Liver (tissue), 9 donors: ENCODE results near the gene HPS1. TPM values are rescaled to one million over a fixed set of nuclear protein-coding genes. Genes with fewer than 3 reads are reported as not detected.

Experiments
- DNase-seq: peaks from one replicate; pipeline ENCODE4 v3.0.0-alpha.2; 2017; ENCODE audit warnings: low spot score
- H3K27ac ChIP-seq, 2 donors: one replicate each; pipeline ENCODE4 v1.7.0; 2013; ENCODE audit warnings: inconsistent platforms in 2 of 2, low read length in 2 of 2, control low read depth in 1 of 2, low read depth in 1 of 2, mild to moderate bottlenecking in 1 of 2
- H3K27me3 ChIP-seq, 4 donors: one replicate each; pipeline versions ENCODE4 v1.6.1 to v1.7.0; 2013; ENCODE audit warnings: low read length in 3 of 4, inconsistent platforms in 1 of 4, mild to moderate bottlenecking in 1 of 4, moderate library complexity in 1 of 4; ENCODE audit not compliant: control insufficient read depth in 4 of 4, insufficient read depth in 4 of 4
- H3K36me3 ChIP-seq, 4 donors: one replicate each; pipeline versions ENCODE4 v1.6.1 to v1.7.0; 2013; ENCODE audit warnings: low read length in 3 of 4, mild to moderate bottlenecking in 3 of 4, low read depth in 1 of 4, moderate library complexity in 1 of 4; ENCODE audit not compliant: control insufficient read depth in 4 of 4, insufficient read depth in 3 of 4
- H3K4me1 ChIP-seq, 4 donors: one replicate each; pipeline versions ENCODE4 v1.6.1 to v1.7.0; 2013; ENCODE audit warnings: low read length in 3 of 4, mild to moderate bottlenecking in 3 of 4, moderate library complexity in 1 of 4; ENCODE audit not compliant: control insufficient read depth in 4 of 4, insufficient read depth in 4 of 4
- H3K4me3 ChIP-seq, 3 donors: one replicate each; pipeline versions ENCODE4 v1.6.1 to v1.7.0; 2013; ENCODE audit warnings: low read length in 3 of 3, control low read depth in 1 of 3, low read depth in 1 of 3, mild to moderate bottlenecking in 1 of 3
- H3K9ac ChIP-seq, 2 donors: one replicate each; pipeline ENCODE4 v1.7.0; 2013; ENCODE audit warnings: low read length in 2 of 2, mild to moderate bottlenecking in 2 of 2, moderate library complexity in 2 of 2, control low read depth in 1 of 2, low read depth in 1 of 2
- H3K9me3 ChIP-seq, 4 donors: one replicate each; pipeline versions ENCODE4 v1.6.1 to v1.7.0; 2013; ENCODE audit warnings: low read length in 3 of 4; ENCODE audit not compliant: control insufficient read depth in 4 of 4
- ATF3 ChIP-seq: IDR thresholded peaks from 2 replicates; pipeline ENCODE4 v1.6.1; 2016; ENCODE audit warnings: antibody characterized with exemption
- EGR1 ChIP-seq, 2 donors: IDR thresholded peaks; 2 replicates each; pipeline ENCODE4 v1.6.1; 2016 to 2018; ENCODE audit warnings: antibody characterized with exemption in 2 of 2, low read depth in 2 of 2
- FOXA1 ChIP-seq: IDR thresholded peaks from 2 replicates; pipeline ENCODE4 v1.6.1; 2016; ENCODE audit warnings: antibody characterized with exemption
- FOXA2 ChIP-seq: IDR thresholded peaks from 2 replicates; pipeline ENCODE4 v1.6.1; 2016; ENCODE audit warnings: antibody characterized with exemption
- GABPA ChIP-seq, 2 donors: IDR thresholded peaks in 1 of 2; conservative IDR thresholded peaks in 1 of 2; 2 replicates each; pipeline ENCODE4 v1.6.1; 2016; ENCODE audit warnings: antibody characterized with exemption in 2 of 2, mild to moderate bottlenecking in 1 of 2, moderate library complexity in 1 of 2
- HNF4G ChIP-seq: IDR thresholded peaks from 2 replicates; pipeline ENCODE4 v1.6.1; 2016; ENCODE audit warnings: antibody characterized with exemption
- JUND ChIP-seq, 2 donors: IDR thresholded peaks; 2 replicates each; pipeline ENCODE4 v1.6.1; 2016; ENCODE audit warnings: antibody characterized with exemption in 2 of 2
- MAX ChIP-seq: IDR thresholded peaks from 2 replicates; pipeline ENCODE4 v1.6.1; 2016; ENCODE audit warnings: antibody characterized with exemption
- RAD21 ChIP-seq, 2 donors: IDR thresholded peaks; 2 replicates each; pipeline ENCODE4 v1.6.1; 2016; ENCODE audit warnings: antibody characterized with exemption in 2 of 2, mild to moderate bottlenecking in 2 of 2
- REST ChIP-seq: IDR thresholded peaks from 2 replicates; pipeline ENCODE4 v1.6.1; 2016; ENCODE audit warnings: antibody characterized with exemption, mild to moderate bottlenecking
- RXRA ChIP-seq, 2 donors: IDR thresholded peaks; 2 replicates each; pipeline ENCODE4 v1.6.1; 2017 to 2018; ENCODE audit warnings: antibody characterized with exemption in 2 of 2, mild to moderate bottlenecking in 1 of 2
- ZBTB33 ChIP-seq: IDR thresholded peaks from 2 replicates; pipeline ENCODE4 v1.6.1; 2016; ENCODE audit warnings: antibody characterized with exemption
- WGBS: extraction: QIAGEN DNeasy Blood & Tissue Kit; methylation state at CpG from one replicate; pipeline ENCODE4 v1.1.7; 2013; 5-methylcytosine and 5-hydroxymethylcytosine counted together
- polyA plus RNA-seq, 2 donors: library from polyadenylated mRNA; stranded (reverse) in 1 of 2; unstranded in 1 of 2; fragments of 200-250 nt in 1 of 2; fragments of >200 nt in 1 of 2; fragmentation: Nextera tagmentation in 1 of 2; extraction: Ambion mirVana in 1 of 2; gene quantifications; one replicate each; pipeline versions ENCODE4 v1.2.1 to v1.2.3, GENCODE V29; 2013 to 2015
- total RNA-seq, 2 donors: library from RNA; depleted of rRNA; stranded (reverse); fragments of >200 nt; gene quantifications; one replicate each; pipeline ENCODE4 v1.2.3, GENCODE V29; 2014
- donor health status: healthy.
- donor health status: healthy.
- donor health status: healthy.
- donor health status: healthy.
- donor health status: healthy.

HPS1 gene
- total and polyA plus RNA-seq, 4 donors, result 19.9 to 56.7 (median 29.8) TPM

GRCh38 chr10:98397089-98397600 lies 49.6 kb downstream of the HPS1 start:
- TF ChIP-seq JUND (IDR thresholded peaks at IDR 0.05), result no peak
- TF ChIP-seq REST, result no peak
- no peak for TF ChIP-seq MAX
- TF ChIP-seq ATF3, result no peak
- TF ChIP-seq ZBTB33, result no peak
- TF ChIP-seq EGR1 (IDR thresholded peaks at IDR 0.05; ENCODE audit: low read depth in 2 of 2), result no peak
- TF ChIP-seq FOXA1, result no peak
- no peak for TF ChIP-seq RAD21 (IDR thresholded peaks at IDR 0.05)
- no peak for TF ChIP-seq HNF4G
- TF ChIP-seq RXRA (IDR thresholded peaks at IDR 0.05), result no peak
- no peaks in the 10 kb centered on the region for H3K4me1 ChIP-seq
- no peak overlapping the region for H3K4me3 ChIP-seq
- no peak overlapping the region for H3K9ac ChIP-seq
- H3K27ac ChIP-seq, result no peak overlapping the region
- H3K9me3 ChIP-seq, result no peaks in the 10 kb centered on the region
- DNase-seq, result no peak
- H3K36me3 ChIP-seq, result peaks cover 0 to 18% (median 0%) of the 10 kb centered on the region in 4 donors
- H3K27me3 ChIP-seq, result no peaks in the 10 kb centered on the region
- 99% methylated on average over 9 of the region's 9 CpGs for WGBS

GRCh38 chr10:98396096-98397063 lies 50.4 kb downstream of the HPS1 start:
- H3K9me3 ChIP-seq, result no peaks in the 10 kb centered on the region
- H3K4me3 ChIP-seq, result no peak overlapping the region
- H3K4me1 ChIP-seq, result no peaks in the 10 kb centered on the region
- H3K9ac ChIP-seq, result no peak overlapping the region
- H3K36me3 ChIP-seq, result peaks cover 0 to 18% (median 0%) of the 10 kb centered on the region in 4 donors
- DNase-seq, result no peak
- no peak overlapping the region for H3K27ac ChIP-seq
- no peaks in the 10 kb centered on the region for H3K27me3 ChIP-seq
- WGBS, result 96% methylated on average over 6 of the region's 6 CpGs
- TF ChIP-seq MAX, result no peak
- TF ChIP-seq RXRA (IDR thresholded peaks at IDR 0.05), result no peak
- no peak for TF ChIP-seq REST
- no peak for TF ChIP-seq FOXA2
- no peak for TF ChIP-seq FOXA1
- no peak for TF ChIP-seq HNF4G
- TF ChIP-seq ZBTB33, result no peak
- TF ChIP-seq EGR1 (IDR thresholded peaks at IDR 0.05; ENCODE audit: low read depth in 2 of 2), result no peak
- no peak for TF ChIP-seq GABPA (IDR thresholded peaks at IDR 0.05 in 1 of 2, conservative IDR thresholded peaks at IDR 0.05 in 1 of 2)
- no peak for TF ChIP-seq RAD21 (IDR thresholded peaks at IDR 0.05)
- no peak for TF ChIP-seq ATF3
- no peak for TF ChIP-seq JUND (IDR thresholded peaks at IDR 0.05)
